T-cell (primary cell): ENCODE measurements around the gene MSMB. TPM values are rescaled to one million over a fixed set of nuclear protein-coding genes. Genes with fewer than 3 reads are reported as not detected.

Source experiments
- ATAC-seq, 4 experiments: fragments of 200-7000 bp in 3 of 4; fragments of 150-1000 bp in 1 of 4; cut with Tn5 transposase; replicated peaks in 1 of 4; 1 replicate in 3 of 4; 2 replicates in 1 of 4; pipeline ENCODE4 v1.10.0; 2021; ENCODE audit warnings: moderate library complexity in 3 of 4, mild to moderate bottlenecking in 2 of 4, moderate number of reproducible peaks in 1 of 4
- CTCF ChIA-PET, 2 donors: fragments of 300-600 bp; sonication (Branson Sonifier 250); formaldehyde crosslinking; loops; one replicate each; lab custom pipeline; 2022; ENCODE audit warnings: antibody characterized with exemption in 2 of 2; lab: Charles Lee
- POLR2A ChIA-PET, 2 donors: fragments of 300-600 bp; sonication (Branson Sonifier 250); formaldehyde crosslinking; loops; one replicate each; lab custom pipeline; 2022; ENCODE audit warnings: antibody characterized with exemption in 2 of 2; lab: Charles Lee
- DNase-seq, 35 experiments: peaks; one replicate each; pipeline versions ENCODE4 v3.0.0 to v3.0.0-alpha.2; 2013 to 2023
- H3K27ac ChIP-seq: one replicate; pipeline ENCODE4 v1.5.1; 2013; ENCODE audit warnings: low read length
- H3K27me3 ChIP-seq, 2 experiments: replicated peaks in 1 of 2; 1 replicate in 1 of 2; 2 replicates in 1 of 2; pipeline versions ENCODE4 v1.6.1 to v1.7.0; 2013; ENCODE audit warnings: low read length in 1 of 2, mixed read lengths in 1 of 2; ENCODE audit not compliant: control insufficient read depth in 2 of 2, insufficient read depth in 2 of 2; ENCODE audit errors: extremely low read depth in 1 of 2
- H3K36me3 ChIP-seq, 2 donors: 1 replicate in 1 of 2; 2 replicates in 1 of 2; pipeline versions ENCODE4 v1.6.1 to v1.7.0; 2013; ENCODE audit warnings: low read length in 1 of 2; ENCODE audit not compliant: control insufficient read depth in 2 of 2, insufficient read depth in 1 of 2; ENCODE audit errors: extremely low read depth in 1 of 2
- H3K4me1 ChIP-seq, 2 experiments: 1 replicate in 1 of 2; 2 replicates in 1 of 2; pipeline versions ENCODE4 v1.6.1 to v1.7.0; 2013; ENCODE audit warnings: low read length in 2 of 2, mixed read lengths in 1 of 2; ENCODE audit not compliant: insufficient read depth in 2 of 2, control insufficient read depth in 1 of 2; ENCODE audit errors: extremely low read depth in 1 of 2
- H3K4me3 ChIP-seq, 2 donors: 1 replicate in 1 of 2; 2 replicates in 1 of 2; pipeline versions ENCODE4 v1.5.1 to v1.7.0; 2013; ENCODE audit warnings: mild to moderate bottlenecking in 2 of 2, low read length in 1 of 2, moderate library complexity in 1 of 2; ENCODE audit not compliant: control insufficient read depth in 1 of 2; ENCODE audit errors: extremely low read depth in 1 of 2
- H3K9me3 ChIP-seq: 2 replicates; pipeline ENCODE4 v1.7.0; 2013
- H3K27ac Mint-ChIP-seq, 2 donors: one replicate each; pipeline ENCODE4 v1.8.0; 2020 to 2021; ENCODE audit warnings: mild to moderate bottlenecking in 2 of 2, mixed read lengths in 2 of 2
- H3K27me3 Mint-ChIP-seq, 2 donors: one replicate each; pipeline ENCODE4 v1.8.0; 2021 to 2022; ENCODE audit warnings: mixed read lengths in 2 of 2
- H3K36me3 Mint-ChIP-seq: one replicate; pipeline ENCODE4 v1.8.0; 2021; ENCODE audit warnings: mixed read lengths
- H3K4me1 Mint-ChIP-seq, 3 donors: one replicate each; pipeline ENCODE4 v1.8.0; 2020 to 2022; ENCODE audit warnings: mixed read lengths in 3 of 3, mild to moderate bottlenecking in 1 of 3
- H3K4me3 Mint-ChIP-seq, 3 donors: one replicate each; pipeline ENCODE4 v1.8.0; 2020 to 2022; ENCODE audit warnings: mild to moderate bottlenecking in 3 of 3, mixed read lengths in 3 of 3, moderate library complexity in 3 of 3
- H3K9me3 Mint-ChIP-seq, 3 donors: one replicate each; pipeline ENCODE4 v1.8.0; 2020 to 2022; ENCODE audit warnings: mixed read lengths in 3 of 3
- WGBS: methylation state at CpG from one replicate; pipeline ENCODE4 v1.1.5; 2013; ENCODE audit warnings: missing lambda C conversion rate; ENCODE audit not compliant: insufficient coverage; 5-methylcytosine and 5-hydroxymethylcytosine counted together
- total RNA-seq, 35 experiments: library from RNA in 6 of 35; stranded (reverse) in 6 of 35; fragments of 120-200 nt in 1 of 35; gene quantifications; one replicate each; pipeline versions ENCODE4 v1.2.1 to v1.2.4 and lab custom pipeline; 2013 to 2026

Gene MSMB
- total RNA-seq, 5 donors from 2014 or later (not counting 1 experiment from before 2014, with no cell fraction given) = not detected

DNA sequence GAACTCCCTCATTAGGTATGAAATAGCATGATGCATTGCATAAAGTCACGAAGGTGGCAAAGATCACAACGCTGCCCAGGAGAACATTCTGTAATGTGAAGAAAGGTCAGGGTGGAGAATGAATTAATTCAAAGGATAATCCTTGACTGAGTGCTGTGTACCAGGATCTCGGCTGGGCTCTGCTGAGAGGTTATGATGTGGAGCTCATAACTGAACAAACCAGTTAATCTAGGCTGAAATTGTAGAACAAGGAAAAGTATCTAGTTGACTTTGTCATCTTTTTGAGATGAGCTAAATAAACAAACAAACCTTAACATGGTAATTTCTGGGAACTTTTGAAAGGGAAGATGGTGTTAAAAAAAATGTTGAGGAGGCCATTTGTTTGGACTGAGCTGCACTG is 6.1 kb downstream of the MSMB start:
- Histone ChIP-seq H3K4me1 (peaks cover 0 to 2% of the 10 kb centered on the region in 2 experiments), H3K36me3 (no peaks in the 10 kb centered on the region), H3K4me3 (no peak overlapping the region), H3K9me3 (no peaks in the 10 kb centered on the region), H3K27me3 (peaks cover 0 to 3% of the 10 kb centered on the region in 2 experiments), H3K27ac (no peak overlapping the region)
- H3K4me3 Mint-ChIP-seq = no peak overlapping the region
- ChIA-PET POLR2A (no interaction called here), CTCF (no interaction called here)
- no peak for ATAC-seq
- no peak overlapping the region for H3K27ac Mint-ChIP-seq
- H3K4me1 Mint-ChIP-seq = no peaks in the 10 kb centered on the region
- peaks cover 0 to 2% of the 10 kb centered on the region in 2 donors for H3K27me3 Mint-ChIP-seq
- 84% methylated on average over 3 of the region's 3 CpGs for WGBS
- H3K9me3 Mint-ChIP-seq = no peaks in the 10 kb centered on the region
- H3K36me3 Mint-ChIP-seq = no peaks in the 10 kb centered on the region
- DNase-seq = no peak

DNA sequence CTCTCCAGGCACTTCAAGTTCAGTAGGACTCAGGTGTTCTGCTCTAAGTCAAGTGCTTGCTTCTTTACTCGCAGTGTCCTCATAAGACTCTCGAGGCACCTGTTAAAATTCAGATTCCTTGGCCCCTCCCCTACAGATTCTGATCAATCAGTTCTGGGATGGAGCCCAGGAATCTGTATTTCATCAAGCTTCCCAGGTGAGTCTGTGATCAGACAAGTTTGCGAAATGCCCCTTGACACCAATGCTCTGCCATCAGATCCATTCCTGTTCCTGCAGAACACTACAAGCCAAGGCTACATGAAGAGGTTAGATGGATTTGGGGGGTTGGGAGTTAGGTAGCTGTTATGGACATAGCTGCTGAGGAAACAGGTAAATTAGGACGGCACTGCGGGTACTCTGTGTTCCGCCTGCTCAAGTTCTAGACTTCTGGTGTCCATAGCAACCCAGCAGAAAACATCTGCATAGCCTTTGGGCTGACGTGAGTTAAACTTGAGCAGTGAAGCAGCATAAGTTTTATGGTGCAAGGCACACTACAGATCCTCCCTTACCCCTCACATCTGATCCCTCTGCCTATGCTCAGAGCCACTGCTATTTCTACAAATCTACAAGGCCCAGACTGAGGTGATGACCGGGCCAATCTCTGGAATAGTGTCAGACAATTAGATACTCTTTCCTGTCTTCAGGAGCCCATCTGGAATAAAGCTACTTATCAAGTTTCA is 8.8 kb downstream of the MSMB start:
- no peaks in the 10 kb centered on the region for H3K9me3 ChIP-seq
- peaks cover 0 to 2% of the 10 kb centered on the region in 2 experiments for H3K4me1 ChIP-seq
- no peak overlapping the region for H3K4me3 ChIP-seq
- Mint-ChIP-seq H3K9me3 (no peaks in the 10 kb centered on the region), H3K27me3 (peaks cover 0 to 2% of the 10 kb centered on the region in 2 donors), H3K4me3 (no peak overlapping the region), H3K4me1 (no peaks in the 10 kb centered on the region), H3K27ac (no peak overlapping the region), H3K36me3 (no peaks in the 10 kb centered on the region)
- 88% methylated on average over 5 of the region's 8 CpGs for WGBS
- POLR2A ChIA-PET = no interaction called here
- DNase-seq (no peak), ATAC-seq (no peak)
- H3K27ac ChIP-seq = no peak overlapping the region
- peaks cover 0 to 3% of the 10 kb centered on the region in 2 experiments for H3K27me3 ChIP-seq
- CTCF ChIA-PET = no interaction called here
- no peaks in the 10 kb centered on the region for H3K36me3 ChIP-seq

DNA sequence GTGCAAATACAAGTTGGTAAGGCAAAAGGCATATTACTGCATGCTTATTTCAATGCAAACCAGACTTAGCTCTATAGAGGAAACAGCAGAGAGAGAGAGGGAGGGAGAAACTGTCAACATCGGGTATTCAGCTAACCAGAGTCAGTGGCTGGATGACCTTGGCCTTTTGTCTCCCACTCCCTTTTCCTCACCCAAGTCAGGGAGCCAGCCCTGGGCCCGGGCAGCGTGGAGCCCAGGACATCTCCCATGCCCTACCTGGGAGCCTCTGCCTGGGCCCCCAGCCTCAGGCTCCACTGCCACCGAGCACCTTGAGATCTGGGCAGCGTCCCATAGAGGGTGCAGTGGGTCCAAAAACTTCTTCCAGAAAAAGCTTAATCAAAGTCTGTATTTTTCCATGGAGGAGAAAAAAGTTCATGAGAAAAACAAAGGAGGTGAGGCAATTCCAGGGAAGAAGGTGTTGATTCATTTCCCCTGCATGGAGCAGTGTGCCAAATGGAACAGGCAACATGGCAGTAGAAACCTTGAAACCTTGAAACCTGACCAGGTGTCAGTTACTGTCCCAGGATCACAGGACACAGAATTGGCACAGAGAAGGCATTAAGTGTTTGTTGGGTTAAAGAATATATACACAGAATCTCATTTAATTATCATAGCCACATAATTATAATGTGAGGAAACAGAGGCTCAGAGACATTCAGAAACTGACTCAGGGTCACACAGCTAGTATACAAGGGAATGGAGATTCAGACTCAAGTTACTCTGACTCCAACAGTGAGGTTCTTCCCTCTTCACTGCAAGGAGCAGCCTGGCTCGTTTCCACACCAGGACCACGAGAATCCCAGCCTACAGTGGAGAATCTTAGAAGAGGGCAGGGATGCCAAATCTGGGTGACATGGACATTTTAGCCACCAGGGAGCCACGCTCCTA is 9.9 kb downstream of the MSMB start:
- DNase-seq = no peak
- Mint-ChIP-seq H3K27ac (no peak overlapping the region), H3K4me3 (no peak overlapping the region), H3K9me3 (no peaks in the 10 kb centered on the region), H3K4me1 (peaks cover 3 to 4% (median 3%) of the 10 kb centered on the region in 3 donors), H3K27me3 (peaks cover 0 to 2% of the 10 kb centered on the region in 2 donors), H3K36me3 (no peaks in the 10 kb centered on the region)
- Histone ChIP-seq H3K9me3 (no peaks in the 10 kb centered on the region), H3K4me3 (no peak overlapping the region), H3K27me3 (peaks cover 0 to 3% of the 10 kb centered on the region in 2 experiments), H3K36me3 (no peaks in the 10 kb centered on the region), H3K4me1 (peaks cover 0 to 2% of the 10 kb centered on the region in 2 experiments), H3K27ac (no peak overlapping the region)
- no CpG with 5 or more reads among the region's 8 CpGs for WGBS
- CTCF ChIA-PET = no interaction called here
- POLR2A ChIA-PET = no interaction called here
- no peak for ATAC-seq

DNA sequence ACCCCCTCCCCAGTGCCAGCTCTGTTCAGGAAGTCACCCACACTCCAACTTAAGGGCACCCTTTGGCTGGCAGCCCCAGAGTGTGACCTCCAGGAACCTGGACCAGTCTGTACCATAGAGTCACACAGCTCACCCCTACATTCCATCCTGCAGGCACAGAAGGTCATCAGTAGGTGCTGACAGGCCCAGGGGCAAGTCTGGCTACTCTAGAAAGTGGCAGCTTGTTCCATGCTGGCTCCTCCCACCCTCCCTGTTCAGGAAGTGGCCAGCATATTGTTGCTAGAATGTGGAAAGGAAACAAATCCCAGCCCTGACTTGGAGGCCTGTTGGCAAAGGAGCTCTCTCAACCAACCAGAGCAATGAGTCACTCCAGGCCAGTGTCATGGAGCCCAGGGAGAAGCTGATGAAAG is 12.5 kb downstream of the MSMB start:
- Histone ChIP-seq H3K36me3 (no peaks in the 10 kb centered on the region), H3K9me3 (no peaks in the 10 kb centered on the region), H3K27me3 (peaks cover 0 to 3% of the 10 kb centered on the region in 2 experiments), H3K4me3 (no peak overlapping the region), H3K27ac (no peak overlapping the region), H3K4me1 (peaks cover 13 to 22% of the 10 kb centered on the region in 2 experiments)
- peaks cover 20 to 24% (median 21%) of the 10 kb centered on the region in 3 donors for H3K4me1 Mint-ChIP-seq
- CTCF ChIA-PET = interaction anchor here in 1 of 2 donors (0.5 kb wide), 1 partner anchor 60 kb away, joined by 5 read pairs; no protein-coding TSS in a partner anchor
- no peaks in the 10 kb centered on the region for H3K9me3 Mint-ChIP-seq
- H3K27ac Mint-ChIP-seq = no peak overlapping the region
- H3K4me3 Mint-ChIP-seq = no peak overlapping the region
- ATAC-seq = no peak
- POLR2A ChIA-PET = no interaction called here
- no peak for DNase-seq
- no peaks in the 10 kb centered on the region for H3K36me3 Mint-ChIP-seq
- H3K27me3 Mint-ChIP-seq = no peaks in the 10 kb centered on the region

DNA sequence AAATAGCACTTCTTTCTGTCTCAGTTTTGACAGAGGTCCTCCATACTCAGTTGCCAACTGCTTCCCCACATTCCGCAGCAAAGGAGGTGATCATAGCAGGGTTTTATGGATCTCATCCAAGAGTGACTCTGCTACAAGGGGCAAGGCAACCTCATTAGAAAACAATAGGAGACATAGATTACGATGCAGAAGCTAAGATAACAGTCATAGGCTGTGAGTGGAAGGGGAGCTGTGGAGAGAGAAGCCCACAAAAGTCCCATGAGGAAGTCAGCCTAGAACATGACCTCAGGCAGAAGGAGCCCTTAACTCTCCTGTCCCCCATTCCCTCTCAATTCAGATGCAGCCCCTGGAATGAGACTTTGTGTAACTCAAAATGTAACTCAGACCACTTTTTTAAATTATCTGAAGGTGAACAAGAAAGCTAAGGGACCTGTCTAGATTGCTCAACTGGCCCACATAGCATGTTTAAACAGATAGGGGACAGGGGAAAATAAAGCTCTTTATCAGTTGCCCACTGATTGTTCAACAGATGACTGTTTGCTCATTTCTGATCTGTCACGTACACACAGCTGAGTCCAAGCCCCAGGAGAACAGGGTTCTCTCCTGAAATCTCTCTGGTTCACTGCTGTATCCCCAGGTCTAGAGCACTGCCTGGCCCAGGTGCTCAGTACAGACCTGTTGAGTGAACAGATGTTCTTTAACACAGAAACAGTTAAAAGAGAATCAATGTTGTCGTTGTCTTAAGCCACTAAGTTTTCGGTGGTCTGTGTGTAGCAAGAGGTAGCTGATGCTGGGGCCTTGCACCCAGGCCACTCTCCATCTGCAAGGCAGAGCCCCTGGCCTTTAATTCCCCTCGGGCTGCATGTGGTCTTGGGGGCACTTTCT is 14.2 kb downstream of the MSMB start:
- Histone ChIP-seq H3K27me3 (peaks cover 0 to 3% of the 10 kb centered on the region in 2 experiments), H3K27ac (no peak overlapping the region), H3K36me3 (peaks cover 0 to 7% of the 10 kb centered on the region in 2 donors), H3K4me1 (peaks cover 25 to 32% of the 10 kb centered on the region in 2 experiments), H3K4me3 (no peak overlapping the region), H3K9me3 (no peaks in the 10 kb centered on the region)
- Mint-ChIP-seq H3K27me3 (no peaks in the 10 kb centered on the region), H3K27ac (peak overlapping the region in 1 of 2 donors; percentile 13), H3K4me1 (peaks cover 36 to 41% (median 37%) of the 10 kb centered on the region in 3 donors), H3K4me3 (peak overlapping the region in 1 of 3 donors; percentile 48), H3K9me3 (no peaks in the 10 kb centered on the region), H3K36me3 (no peaks in the 10 kb centered on the region)
- ATAC-seq (no peak), DNase-seq (no peak)
- 87% methylated on average over 4 of the region's 6 CpGs for whole genome bisulfite sequencing
- ChIA-PET POLR2A (no interaction called here), CTCF (interaction anchor here (0.5 to 1.3 kb wide), 2 partner anchors 8 to 72 kb away, joined by 3 to 4 read pairs; no protein-coding TSS in a partner anchor)
